Renal pelvis (tissue), 12 donors: ENCODE measurements around the gene PPP1R2B. TPM values are rescaled to one million over a fixed set of nuclear protein-coding genes. Genes with fewer than 3 reads are reported as not detected.
"Not testable (repeated sequence)": the region's sequence is repeated elsewhere in the genome, so short reads cannot be mapped to it uniquely, and the experiment has no call there.

Experiments used
- DNase-seq: peaks from one replicate; pipeline ENCODE4 v3.0.0-alpha.2; 2013
- long read RNA-seq, 16 experiments: transcript quantifications; one replicate each; lab custom pipeline, GENCODE V29; 2026
- polyA plus RNA-seq, 3 donors: library from polyadenylated mRNA; unstranded; fragments of 120-200 nt; gene quantifications; one replicate each; pipeline ENCODE4 v1.2.1, GENCODE V29; 2013; ENCODE audit not compliant: insufficient read length in 3 of 3

The PPP1R2B gene
- polyA plus RNA-seq: under 1 TPM in 1 of 3 donors, not detected in 2; 0.10 TPM
- long read RNA-seq, donor 1, partial matches to known transcripts: 0 of 1 reads
- long read RNA-seq, donor 1, other reads (novel, unspliced or antisense): 0 of 1 reads
- long read RNA-seq, donor 2: 0 reads
- long read RNA-seq, donor 3, partial matches to known transcripts: 0 of 1 reads
- long read RNA-seq, donor 3, other reads (novel, unspliced or antisense): 0 of 1 reads
- long read RNA-seq, donor 4: 0 reads
- long read RNA-seq, donor 5, partial matches to known transcripts: 0 of 3 reads
- long read RNA-seq, donor 5, other reads (novel, unspliced or antisense): 0 of 3 reads
- long read RNA-seq, donor 6: 0 reads
- long read RNA-seq, donor 7, partial matches to known transcripts: 0 of 1 reads
- long read RNA-seq, donor 7, other reads (novel, unspliced or antisense): 0 of 1 reads
- long read RNA-seq, donor 8, partial matches to known transcripts: 0 of 1 reads
- long read RNA-seq, donor 8, other reads (novel, unspliced or antisense): 0 of 1 reads
- long read RNA-seq, donor 9: 0 reads
- long read RNA-seq, donor 10: 0 reads
- long read RNA-seq, donor 11: 0 reads
- long read RNA-seq, donor 12: 0 reads
- long read RNA-seq, donor 13: 0 reads
- long read RNA-seq, donor 14: 0 reads
- long read RNA-seq, donor 15: 0 reads
- long read RNA-seq, donor 16: 0 reads

DNA sequence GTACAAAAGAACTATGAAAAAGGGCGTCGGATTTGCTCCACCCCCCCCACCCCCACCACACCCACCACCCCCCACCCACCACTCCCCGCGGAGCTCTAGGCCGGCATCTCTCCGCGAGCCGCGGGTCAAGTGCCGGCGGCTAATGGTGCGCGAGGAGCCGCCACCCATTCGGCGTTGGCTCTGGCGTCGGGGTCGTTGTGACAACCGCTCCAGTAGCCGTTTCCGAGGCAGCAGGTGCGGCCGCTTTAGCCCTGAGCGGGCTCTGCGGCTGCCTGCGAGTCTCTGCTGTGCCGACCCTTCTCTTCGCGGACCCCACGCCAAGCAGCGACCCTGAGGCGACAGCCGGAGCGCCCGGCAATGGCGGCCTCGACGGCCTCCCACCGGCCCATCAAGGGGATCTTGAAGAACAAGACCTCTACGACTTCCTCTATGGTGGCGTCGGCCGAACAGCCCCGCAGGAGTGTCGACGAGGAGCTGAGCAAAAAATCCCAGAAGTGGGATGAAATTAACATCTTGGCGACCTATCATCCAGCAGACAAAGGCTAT, at the start of gene PPP1R2B:
TSS of gene PPP1R2B (plus strand) at position 90 of the 546 bp plus-strand sequence. CDS start at position 358, 268 bp downstream.
- DNase-seq: no peak

DNA sequence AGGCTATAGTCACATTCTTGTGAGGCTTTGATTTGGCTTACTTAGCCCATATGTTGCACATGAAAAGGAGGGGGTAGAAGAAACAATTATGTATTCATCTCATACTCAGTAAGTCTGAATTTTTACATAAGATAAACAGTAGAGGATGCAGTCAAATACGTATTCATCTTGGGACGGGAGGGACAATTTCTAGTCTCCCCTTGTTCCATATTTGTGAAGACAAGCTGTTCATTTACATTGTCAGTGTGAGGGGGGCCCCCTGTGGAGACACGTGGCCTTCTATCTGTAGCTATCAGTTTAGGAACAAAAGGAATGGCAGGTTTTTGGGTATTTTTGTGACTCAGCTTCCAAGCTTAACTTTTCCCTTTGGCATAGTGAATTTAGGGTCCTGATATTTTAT, 49.2 kb upstream of the PPP1R2B start:
- DNase-seq: no peak

DNA sequence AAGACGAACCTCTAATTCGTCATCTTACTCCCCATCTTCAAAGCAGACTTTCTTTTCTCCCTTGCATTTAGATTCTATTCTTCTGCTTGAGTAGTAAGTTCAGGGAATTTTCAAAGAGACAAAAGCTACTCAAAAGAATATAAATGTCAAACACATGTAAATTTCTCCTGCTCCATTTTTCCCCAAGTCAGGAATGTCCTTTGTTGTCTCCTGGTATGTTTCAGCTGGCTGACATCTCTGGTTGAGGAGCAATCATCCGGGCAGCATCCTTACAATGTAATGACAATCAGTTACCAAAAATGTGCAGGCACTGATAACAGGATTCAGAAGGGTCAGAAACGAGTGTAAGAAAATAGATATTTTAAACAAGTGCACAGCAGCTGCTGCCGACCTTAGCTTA, 47.6 kb upstream of the PPP1R2B start:
- no peak for DNase-seq

DNA sequence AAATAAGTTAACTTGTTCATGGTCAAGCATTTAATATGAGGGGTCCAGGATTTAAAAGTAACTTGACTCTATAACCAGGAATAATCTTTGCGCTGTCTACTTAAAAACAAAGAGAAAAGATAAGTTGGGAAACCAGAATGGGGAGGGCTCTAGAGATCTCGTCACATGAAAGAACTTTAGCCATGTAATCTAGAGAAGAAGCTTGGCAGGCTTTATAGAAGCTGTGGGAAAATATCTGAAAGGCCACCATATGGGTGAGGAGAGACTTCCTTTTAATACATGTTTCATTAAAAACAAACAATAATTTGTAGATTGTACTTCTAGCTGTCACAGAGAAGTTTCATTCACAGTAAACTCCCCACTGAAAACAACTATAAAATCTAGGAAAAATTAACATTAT, 46.7 kb upstream of the PPP1R2B start:
- DNase-seq: no peak

DNA sequence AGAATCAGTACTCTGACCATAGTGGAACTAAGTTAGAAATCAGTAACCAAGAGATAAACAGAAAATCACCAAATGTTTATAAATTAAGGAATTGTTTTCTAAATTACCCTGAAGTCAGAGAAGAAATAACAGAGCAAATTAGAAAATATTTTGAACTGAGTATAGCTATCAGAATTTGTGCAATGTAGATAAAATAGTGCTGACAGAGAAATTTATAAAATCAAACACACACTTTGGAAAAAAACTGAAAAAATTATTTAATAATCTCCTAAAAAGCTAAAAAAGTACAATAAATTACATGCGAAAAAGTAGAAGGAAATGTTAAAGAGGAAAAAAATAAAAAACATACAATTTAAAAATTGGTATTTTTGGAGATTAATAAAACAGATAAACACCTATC, 37.1 kb upstream of the PPP1R2B start:
- no peak for DNase-seq

DNA sequence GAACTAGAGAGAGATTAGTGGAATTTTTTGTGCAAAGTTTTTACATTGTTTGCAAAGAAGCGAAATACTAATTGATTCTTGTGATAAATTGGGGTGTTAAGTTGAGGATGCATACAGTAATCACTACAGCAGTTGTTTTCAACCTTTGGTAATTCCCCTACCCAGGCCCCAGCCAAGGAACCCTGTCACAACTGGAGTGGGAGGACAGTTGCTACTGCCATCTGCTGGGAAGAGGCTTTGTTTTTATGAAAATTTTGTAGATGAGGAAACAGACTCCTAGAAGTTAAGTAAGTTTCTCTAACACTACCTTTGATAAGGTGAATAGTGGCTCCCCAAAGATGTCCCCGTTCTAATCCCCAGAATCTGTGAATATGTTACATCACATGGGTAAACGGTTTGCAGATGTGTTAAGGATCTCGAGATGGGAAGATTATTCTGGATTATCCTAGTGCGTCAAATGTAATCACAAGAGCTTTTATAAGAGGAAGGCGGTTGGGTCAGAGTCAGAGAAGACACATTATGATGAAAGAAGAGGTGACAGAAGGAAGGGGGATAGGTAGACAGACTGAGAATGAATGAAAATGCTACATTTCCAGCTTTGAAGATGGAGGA, 34.0 kb upstream of the PPP1R2B start:
- no peak for DNase-seq

DNA sequence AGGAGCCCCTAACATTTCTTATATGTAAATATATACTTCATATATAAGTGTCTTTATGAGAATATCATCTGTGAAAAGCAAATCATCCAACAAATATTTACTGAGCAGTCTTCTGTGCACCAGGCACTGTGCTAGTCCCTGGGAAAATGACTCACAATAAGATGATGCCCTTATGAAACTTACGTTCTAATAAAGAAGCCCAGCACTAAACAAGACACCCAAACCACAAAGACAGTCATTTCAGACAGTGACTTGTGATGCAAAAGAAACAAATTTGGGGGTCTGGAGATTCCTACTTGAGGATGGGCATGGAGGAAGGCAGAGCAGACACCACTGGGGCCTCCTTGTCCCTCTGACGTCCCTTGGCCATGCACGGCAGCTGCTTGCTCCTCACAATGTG, 30.6 kb upstream of the PPP1R2B start:
- DNase-seq: no peak

DNA sequence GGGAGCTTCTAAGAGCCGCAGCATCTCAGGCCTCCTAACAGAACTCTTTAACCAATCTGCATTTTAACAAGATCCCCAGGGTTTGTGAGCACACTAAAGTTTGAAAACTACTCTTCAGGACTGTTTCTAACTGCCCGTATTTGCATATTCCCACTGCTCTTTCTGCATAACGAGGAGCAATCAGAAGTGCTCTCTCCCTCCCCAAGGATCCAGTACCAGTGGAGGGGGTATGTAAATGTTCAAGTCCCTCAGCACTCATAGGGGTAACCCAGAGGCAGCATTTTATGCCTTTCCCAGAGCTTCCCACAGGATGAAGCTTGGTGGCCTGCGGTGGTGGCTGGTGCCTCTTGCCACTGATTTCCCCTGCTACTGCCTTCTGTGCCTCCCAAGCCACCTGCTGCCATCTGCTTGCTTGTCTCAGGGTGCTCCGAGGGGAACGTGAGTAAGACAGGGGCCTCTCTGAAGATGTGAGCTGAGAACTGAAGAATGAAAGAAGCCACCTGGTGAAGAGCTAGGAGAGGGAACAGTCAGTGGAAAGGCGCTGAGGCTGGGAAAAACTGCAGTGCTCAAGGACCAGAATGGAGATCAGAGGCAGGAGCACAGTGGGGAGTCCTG, 30.0 kb upstream of the PPP1R2B start:
- no peak for DNase-seq

DNA sequence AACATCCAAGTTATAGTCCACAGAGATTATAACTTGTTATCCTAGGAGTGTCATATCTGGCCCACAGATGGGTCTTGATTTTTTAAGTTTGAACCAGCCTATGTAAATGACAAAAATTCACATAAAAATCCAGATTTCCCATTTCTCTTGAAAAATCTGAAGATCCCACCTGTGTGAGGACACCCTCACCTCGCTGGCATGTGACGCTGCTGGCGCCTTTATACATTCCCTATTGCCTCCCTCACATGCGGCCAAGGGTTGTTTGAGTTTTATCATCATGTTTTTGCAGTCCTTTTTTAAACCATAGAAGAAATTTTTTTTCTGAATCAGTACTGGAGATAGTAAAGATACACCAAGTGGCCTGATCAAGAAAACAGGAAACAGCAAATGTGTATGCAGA, 25.9 kb upstream of the PPP1R2B start:
- DNase-seq: no peak

DNA sequence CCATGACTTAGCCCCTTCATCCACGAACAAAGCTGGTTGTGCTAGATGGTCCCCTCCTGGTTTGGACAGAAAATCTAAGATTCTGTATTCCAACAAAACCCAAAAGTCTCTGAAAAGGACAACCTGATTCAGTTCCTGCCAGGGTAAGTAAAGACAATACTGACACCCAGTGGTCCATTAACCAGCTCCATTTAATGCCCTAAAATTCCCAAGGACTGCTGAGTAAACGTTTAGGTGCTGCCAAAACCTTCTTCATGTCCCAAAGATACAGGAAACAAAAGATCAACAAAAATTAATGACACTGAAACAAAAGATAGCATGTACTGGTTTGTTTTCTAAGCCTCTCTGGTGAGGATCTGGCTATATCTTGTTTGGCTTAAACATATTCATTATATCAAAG, 25.3 kb upstream of the PPP1R2B start:
- peak; percentile 33 for DNase-seq

DNA sequence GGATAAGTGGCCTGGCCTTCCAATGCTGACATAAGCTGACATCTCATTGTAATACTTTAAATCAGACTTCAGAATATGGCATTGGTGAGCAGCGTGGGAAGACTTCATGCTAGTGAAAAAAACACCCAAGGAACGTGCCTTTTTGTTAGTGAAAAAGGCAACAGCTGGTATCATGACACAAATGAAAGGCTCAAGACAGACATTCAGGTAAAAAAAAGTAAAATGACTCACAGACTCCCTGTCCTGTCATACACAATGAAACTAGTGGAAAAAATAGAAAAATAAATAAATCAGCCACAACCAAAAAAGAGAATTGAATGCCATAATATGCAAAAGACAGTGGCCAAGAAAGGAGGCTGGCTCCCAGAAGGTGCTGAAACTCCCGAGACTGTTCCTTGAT, 24.4 kb upstream of the PPP1R2B start:
- DNase-seq: no peak

DNA sequence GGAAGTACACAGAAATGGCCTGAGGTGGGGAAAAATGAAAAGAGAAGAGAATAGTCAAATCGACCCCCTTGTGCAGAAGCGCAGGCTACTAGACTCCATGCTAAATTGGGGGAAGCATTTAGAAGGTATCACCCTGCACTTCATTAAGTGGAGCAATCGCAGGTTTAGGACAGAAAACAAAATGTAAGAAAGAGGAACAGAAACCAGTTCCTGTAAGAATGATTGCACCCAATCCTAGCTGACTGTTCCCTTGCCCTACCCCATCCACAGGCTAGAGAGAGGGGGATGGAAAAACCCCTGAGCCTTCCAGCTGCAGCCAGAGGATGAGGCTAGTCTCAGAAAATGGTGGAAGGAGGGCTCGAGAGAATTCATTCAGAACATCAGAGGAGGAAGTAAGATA, 23.9 kb upstream of the PPP1R2B start:
- DNase-seq: no peak

DNA sequence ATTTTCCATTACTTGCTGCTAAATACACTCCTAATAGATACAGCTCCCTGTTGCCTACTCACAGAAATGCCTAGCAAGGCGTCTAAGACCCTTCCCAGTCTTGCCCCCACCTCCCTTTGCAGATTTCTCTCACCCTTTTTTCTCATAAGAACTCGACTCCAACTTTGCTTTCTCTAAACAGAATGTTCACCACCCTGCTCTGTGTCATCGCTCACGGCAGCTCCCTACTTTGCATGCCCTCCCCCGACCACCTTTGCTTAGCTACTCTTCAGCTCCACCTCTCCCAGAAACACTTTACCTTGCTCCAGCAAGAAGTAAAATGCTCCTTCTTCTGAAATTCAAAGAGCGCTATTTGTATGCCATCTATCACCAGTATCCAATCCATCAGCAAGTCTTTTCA, 15.2 kb upstream of the PPP1R2B start:
- no peak for DNase-seq

DNA sequence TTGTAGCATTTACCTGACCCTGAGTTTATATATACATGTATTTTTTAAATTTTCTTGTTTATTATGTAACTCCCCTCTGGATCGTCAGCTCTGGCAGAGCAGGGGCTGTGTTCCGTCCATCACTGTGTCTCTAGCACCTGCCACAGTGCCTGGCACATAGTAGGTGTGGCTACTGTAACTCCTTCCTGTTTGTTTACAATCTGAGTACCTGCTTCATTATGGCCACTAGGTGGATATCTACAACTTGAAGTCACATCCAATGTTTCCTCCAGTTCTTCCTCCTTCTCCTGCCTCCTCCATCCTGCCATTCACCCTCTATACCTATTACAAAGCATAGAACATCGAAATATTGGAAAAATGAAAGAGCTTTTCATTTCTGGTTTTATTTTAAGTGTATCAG, 14.2 kb upstream of the PPP1R2B start:
- no peak for DNase-seq

DNA sequence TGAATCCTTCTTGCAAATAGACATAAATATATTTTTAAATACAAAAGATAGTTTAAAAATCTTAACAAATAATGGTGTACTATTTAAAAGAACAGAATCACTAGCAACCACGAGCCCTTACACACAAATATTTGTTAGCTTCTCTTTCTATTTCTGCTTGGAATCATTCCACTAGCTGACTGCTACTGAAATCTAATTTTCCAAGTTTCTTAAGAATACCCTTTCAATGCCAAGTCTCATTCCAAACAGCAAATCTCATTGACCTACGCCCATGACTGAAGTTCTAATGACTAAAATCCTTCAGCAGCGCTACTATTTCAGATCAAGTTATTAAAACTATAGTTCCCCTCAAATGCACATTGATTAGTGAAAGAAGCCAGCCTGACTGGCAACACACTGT, 13.2 kb upstream of the PPP1R2B start:
- no peak for DNase-seq

DNA sequence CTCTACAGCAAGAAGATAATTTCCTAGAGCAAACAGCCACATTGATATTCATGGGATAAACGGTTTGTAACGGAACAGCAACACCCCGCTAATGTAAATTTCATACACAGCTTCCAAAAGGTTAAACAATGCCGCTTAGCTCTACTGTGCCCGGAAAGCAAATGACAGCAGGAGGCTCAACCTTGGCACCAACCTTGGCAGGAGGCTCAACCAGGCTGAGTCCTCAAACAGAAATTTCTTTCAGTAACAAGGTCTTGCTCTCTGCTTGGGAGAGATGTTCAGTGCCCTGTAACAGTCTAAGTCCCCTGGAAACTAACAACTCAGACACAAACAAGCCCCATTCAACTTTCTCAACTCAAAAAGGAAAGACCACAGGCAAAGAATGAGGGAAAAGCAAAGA, 11.1 kb upstream of the PPP1R2B start:
- no peak for DNase-seq

DNA sequence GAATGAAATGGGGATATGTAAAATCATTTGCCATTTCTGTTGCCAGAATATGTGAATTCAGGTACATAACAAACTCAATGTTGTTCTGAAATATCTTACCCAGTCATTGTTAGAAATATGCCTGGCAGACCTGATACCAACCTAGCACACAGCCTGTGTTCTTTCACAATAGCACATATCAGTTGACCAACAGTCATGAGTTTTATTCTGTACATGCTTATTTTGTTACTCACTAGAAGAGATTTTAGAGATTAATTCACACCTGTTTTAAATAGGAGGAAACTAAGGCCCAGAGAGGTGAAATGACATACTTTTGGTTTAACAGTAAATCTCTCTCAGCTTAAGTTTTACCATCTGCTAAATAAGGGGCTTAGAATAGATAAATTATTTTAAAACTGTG, 8.4 kb upstream of the PPP1R2B start:
- no peak for DNase-seq

DNA sequence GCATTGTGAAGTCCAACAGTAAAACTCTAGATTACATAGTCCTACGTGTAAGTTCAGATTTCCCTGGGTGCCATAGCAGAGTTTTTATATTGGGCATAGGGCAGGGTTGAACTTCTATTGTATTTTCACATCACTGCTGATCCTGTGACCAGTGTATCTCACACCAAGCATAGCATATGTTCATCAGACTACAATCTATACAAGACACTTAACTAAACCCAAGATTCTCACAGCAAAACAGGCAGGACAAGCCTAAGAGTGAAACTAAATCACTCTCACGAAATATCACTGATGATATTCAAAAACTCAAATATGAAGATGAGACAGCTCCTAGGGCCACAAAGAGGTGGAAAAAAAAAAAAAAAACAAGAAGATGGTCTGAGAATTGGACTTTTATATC, 3.2 kb upstream of the PPP1R2B start:
- DNase-seq: no peak

DNA sequence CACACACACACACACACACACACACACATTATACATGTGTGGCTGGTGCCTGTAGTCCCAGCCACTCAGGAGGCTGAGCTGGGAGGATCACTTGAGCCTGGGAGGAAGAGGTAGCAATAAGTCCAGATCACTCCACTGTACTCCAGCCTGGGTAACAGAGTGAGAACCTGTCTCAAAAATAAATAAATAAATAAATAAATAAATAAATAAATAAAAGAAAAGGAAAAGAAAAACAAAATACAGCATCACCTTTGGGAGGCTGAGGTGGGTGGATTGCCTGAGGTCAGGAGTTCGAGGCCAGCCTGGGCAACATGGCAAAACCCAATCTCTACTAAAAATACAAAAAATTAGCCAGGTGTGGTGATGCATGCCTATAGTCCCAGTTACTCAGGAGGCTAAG, 1.6 kb upstream of the PPP1R2B start:
- not testable (repeated sequence) for DNase-seq

DNA sequence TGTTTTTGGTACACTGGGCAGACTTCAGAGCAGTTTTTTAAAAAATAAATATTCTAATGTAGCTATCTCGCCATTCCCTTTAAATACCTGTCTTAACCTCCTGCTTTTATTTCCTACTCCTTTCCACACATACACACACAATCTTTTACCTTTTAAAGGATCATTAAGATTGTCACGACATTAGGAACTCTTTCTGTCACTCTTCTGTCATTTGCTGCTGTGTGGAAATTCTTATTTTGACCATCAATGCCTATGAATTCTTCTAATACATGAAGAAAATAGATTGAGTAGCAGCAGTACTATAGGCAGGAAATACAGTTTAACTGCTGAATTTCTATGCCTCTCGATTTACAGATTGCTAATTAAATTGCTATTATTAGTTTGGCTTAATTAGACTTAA, 1.8 kb downstream of the PPP1R2B start:
- no peak for DNase-seq

DNA sequence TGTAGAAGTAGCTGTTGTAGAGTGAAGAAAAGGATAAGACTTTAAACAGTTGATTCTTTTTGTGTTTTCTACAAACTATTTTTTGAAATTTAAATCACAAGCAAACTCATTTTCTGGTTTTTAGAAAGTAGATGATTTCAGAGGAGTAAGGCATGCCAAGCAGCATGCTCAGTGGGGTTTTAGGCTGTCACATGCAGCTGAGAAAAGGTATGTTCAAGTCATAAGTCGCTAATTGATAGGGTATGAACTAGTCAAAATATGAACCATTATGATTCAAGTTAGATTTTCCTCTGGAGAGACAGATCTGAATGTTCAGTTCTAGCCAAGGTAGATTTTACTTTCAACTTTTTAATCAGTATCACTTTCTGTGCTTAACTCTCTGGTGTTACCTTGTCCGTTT, 3.0 kb downstream of the PPP1R2B start:
- DNase-seq: not testable (repeated sequence)

DNA sequence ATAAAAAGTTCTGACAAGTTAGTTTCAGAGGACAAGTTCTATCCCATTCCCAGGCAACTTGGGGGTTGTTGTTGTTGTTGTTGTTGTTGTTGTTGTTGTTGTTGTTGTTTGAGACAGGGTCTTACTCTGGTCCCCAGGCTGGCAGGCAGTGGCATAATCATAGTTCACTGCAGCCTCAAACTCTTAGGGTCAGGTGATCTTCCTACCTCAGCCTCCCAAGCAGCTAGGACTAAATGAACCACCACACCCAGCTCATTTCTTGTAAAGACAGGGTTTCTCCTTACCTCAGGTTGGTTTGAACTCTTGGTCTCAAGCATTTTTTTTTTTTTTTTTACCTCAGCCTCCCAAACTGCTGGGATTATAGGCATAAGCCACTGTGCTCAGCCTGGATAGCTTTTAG, 15.3 kb downstream of the PPP1R2B start:
- DNase-seq: no peak

DNA sequence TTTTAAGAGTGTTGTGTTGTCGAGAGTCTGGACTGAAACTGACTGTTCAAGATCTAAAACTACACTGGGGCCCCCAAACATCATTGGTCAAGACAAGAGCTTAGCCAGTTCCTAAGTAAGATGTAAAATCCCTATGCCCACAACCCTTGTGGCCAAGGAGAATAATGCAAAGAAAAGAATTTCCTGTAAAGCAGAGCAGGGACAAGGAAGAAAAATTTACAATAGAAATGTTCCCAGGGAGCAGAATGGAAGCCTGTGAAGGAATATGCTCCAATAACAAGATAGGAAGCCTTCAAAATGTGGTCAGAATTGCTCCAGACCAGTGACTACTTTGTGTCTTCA, 20.4 kb downstream of the PPP1R2B start:
- DNase-seq: no peak
